Measurements from ENCODE around the gene WNT3A.

GRCh38 chr1:228096416-228097332, 89.9 kb downstream of the WNT3A start:
- no peak for TF ChIP-seq CTCF (IDR thresholded peaks at IDR 0.05)
- TF ChIP-seq POLR2A (IDR thresholded peaks at IDR 0.05; ENCODE audit: low read depth), result no peak
- no peak for TF ChIP-seq EP300 (IDR thresholded peaks at IDR 0.05)
- no peak for TF ChIP-seq POLR2AphosphoS5 (IDR thresholded peaks at IDR 0.05)
